D721Med (cell line): ENCODE data around the gene SEZ6L2.

Source experiments
- DNase-seq: peaks from one replicate; pipeline ENCODE4 v3.0.0; 2011; ENCODE audit warnings: low spot score; ENCODE audit not compliant: insufficient read length
- FAIRE-seq: peaks from 2 replicates; lab custom pipeline; 2011; peaks lifted over from hg19 to GRCh38; lab: Jason Lieb, UNC
- CTCF ChIP-seq: IDR thresholded peaks from 2 replicates; pipeline ENCODE4 v1.5.1; 2012; ENCODE audit warnings: mild to moderate bottlenecking, control low read depth; ENCODE audit not compliant: insufficient read depth; ENCODE audit errors: missing control alignments

SEZ6L2 gene

GRCh38 chr16:29909391-29909790 is 10.0 kb upstream of the SEZ6L2 start:
- no peak for DNase-seq
- TF ChIP-seq CTCF: no peak
- no peak for FAIRE-seq

- TF ChIP-seq CTCF: no peak
- no peak for DNase-seq
- FAIRE-seq: no peak
These were observed 9.4 kb upstream of the SEZ6L2 start for GRCh38 chr16:29908719-29909220.

- no peak for FAIRE-seq
- no peak for TF ChIP-seq CTCF
- no peak for DNase-seq
These were observed 8.6 kb upstream of the SEZ6L2 start for GRCh38 chr16:29907973-29908372.

- FAIRE-seq (no peak), DNase-seq (no peak)
- TF ChIP-seq CTCF: no peak
These were observed 7.3 kb upstream of the SEZ6L2 start for GRCh38 chr16:29906520-29907244.

- TF ChIP-seq CTCF: no peak
- DNase-seq (no peak), FAIRE-seq (no peak)
These were observed 6.3 kb upstream of the SEZ6L2 start for GRCh38 chr16:29905668-29906067.

- DNase-seq (no peak), FAIRE-seq (no peak)
- no peak for TF ChIP-seq CTCF
These were observed 5.6 kb upstream of the SEZ6L2 start for GRCh38 chr16:29904947-29905346.

- FAIRE-seq (no peak), DNase-seq (no peak)
- no peak for TF ChIP-seq CTCF
These were observed 4.2 kb upstream of the SEZ6L2 start for GRCh38 chr16:29903590-29903989.
